Liver (tissue), 9 donors: Measurements from ENCODE around the gene MTHFD2. TPM values are rescaled to one million over a fixed set of nuclear protein-coding genes. Genes with fewer than 3 reads are reported as not detected.
"Not testable (repeated sequence)": the region's sequence is repeated elsewhere in the genome, so short reads cannot be mapped to it uniquely, and the experiment has no call there.

Experiments used
- DNase-seq: peaks from one replicate; pipeline ENCODE4 v3.0.0-alpha.2; 2017; ENCODE audit warnings: low spot score
- H3K27ac ChIP-seq, 2 donors: one replicate each; pipeline ENCODE4 v1.7.0; 2013; ENCODE audit warnings: inconsistent platforms in 2 of 2, low read length in 2 of 2, control low read depth in 1 of 2, low read depth in 1 of 2, mild to moderate bottlenecking in 1 of 2
- H3K27me3 ChIP-seq, 4 donors: one replicate each; pipeline versions ENCODE4 v1.6.1 to v1.7.0; 2013; ENCODE audit warnings: low read length in 3 of 4, inconsistent platforms in 1 of 4, mild to moderate bottlenecking in 1 of 4, moderate library complexity in 1 of 4; ENCODE audit not compliant: control insufficient read depth in 4 of 4, insufficient read depth in 4 of 4
- H3K36me3 ChIP-seq, 4 donors: one replicate each; pipeline versions ENCODE4 v1.6.1 to v1.7.0; 2013; ENCODE audit warnings: low read length in 3 of 4, mild to moderate bottlenecking in 3 of 4, low read depth in 1 of 4, moderate library complexity in 1 of 4; ENCODE audit not compliant: control insufficient read depth in 4 of 4, insufficient read depth in 3 of 4
- H3K4me1 ChIP-seq, 4 donors: one replicate each; pipeline versions ENCODE4 v1.6.1 to v1.7.0; 2013; ENCODE audit warnings: low read length in 3 of 4, mild to moderate bottlenecking in 3 of 4, moderate library complexity in 1 of 4; ENCODE audit not compliant: control insufficient read depth in 4 of 4, insufficient read depth in 4 of 4
- H3K4me3 ChIP-seq, 3 donors: one replicate each; pipeline versions ENCODE4 v1.6.1 to v1.7.0; 2013; ENCODE audit warnings: low read length in 3 of 3, control low read depth in 1 of 3, low read depth in 1 of 3, mild to moderate bottlenecking in 1 of 3
- H3K9ac ChIP-seq, 2 donors: one replicate each; pipeline ENCODE4 v1.7.0; 2013; ENCODE audit warnings: low read length in 2 of 2, mild to moderate bottlenecking in 2 of 2, moderate library complexity in 2 of 2, control low read depth in 1 of 2, low read depth in 1 of 2
- H3K9me3 ChIP-seq, 4 donors: one replicate each; pipeline versions ENCODE4 v1.6.1 to v1.7.0; 2013; ENCODE audit warnings: low read length in 3 of 4; ENCODE audit not compliant: control insufficient read depth in 4 of 4
- ATF3 ChIP-seq: IDR thresholded peaks from 2 replicates; pipeline ENCODE4 v1.6.1; 2016; ENCODE audit warnings: antibody characterized with exemption
- CTCF ChIP-seq: fragments of 150-350 bp; IDR thresholded peaks from 2 replicates; pipeline ENCODE4 v1.5.1; 2017; ENCODE audit warnings: improper control_type of control experiment, low read depth, low read length; ENCODE audit not compliant: missing input control
- EGR1 ChIP-seq, 2 donors: IDR thresholded peaks; 2 replicates each; pipeline ENCODE4 v1.6.1; 2016 to 2018; ENCODE audit warnings: antibody characterized with exemption in 2 of 2, low read depth in 2 of 2
- FOXA1 ChIP-seq: IDR thresholded peaks from 2 replicates; pipeline ENCODE4 v1.6.1; 2016; ENCODE audit warnings: antibody characterized with exemption
- FOXA2 ChIP-seq: IDR thresholded peaks from 2 replicates; pipeline ENCODE4 v1.6.1; 2016; ENCODE audit warnings: antibody characterized with exemption
- GABPA ChIP-seq, 2 donors: IDR thresholded peaks in 1 of 2; conservative IDR thresholded peaks in 1 of 2; 2 replicates each; pipeline ENCODE4 v1.6.1; 2016; ENCODE audit warnings: antibody characterized with exemption in 2 of 2, mild to moderate bottlenecking in 1 of 2, moderate library complexity in 1 of 2
- HNF4A ChIP-seq, 2 donors: conservative IDR thresholded peaks; 2 replicates each; pipeline ENCODE4 v1.6.1; 2016; ENCODE audit warnings: antibody characterized with exemption in 2 of 2, mild to moderate bottlenecking in 2 of 2
- HNF4G ChIP-seq: IDR thresholded peaks from 2 replicates; pipeline ENCODE4 v1.6.1; 2016; ENCODE audit warnings: antibody characterized with exemption
- JUND ChIP-seq, 2 donors: IDR thresholded peaks; 2 replicates each; pipeline ENCODE4 v1.6.1; 2016; ENCODE audit warnings: antibody characterized with exemption in 2 of 2
- NR2F2 ChIP-seq: IDR thresholded peaks from 2 replicates; pipeline ENCODE4 v1.6.1; 2016; ENCODE audit warnings: antibody characterized with exemption
- RAD21 ChIP-seq, 2 donors: IDR thresholded peaks; 2 replicates each; pipeline ENCODE4 v1.6.1; 2016; ENCODE audit warnings: antibody characterized with exemption in 2 of 2, mild to moderate bottlenecking in 2 of 2
- RXRA ChIP-seq, 2 donors: IDR thresholded peaks; 2 replicates each; pipeline ENCODE4 v1.6.1; 2017 to 2018; ENCODE audit warnings: antibody characterized with exemption in 2 of 2, mild to moderate bottlenecking in 1 of 2
- SP1 ChIP-seq: IDR thresholded peaks from 2 replicates; pipeline ENCODE4 v1.6.1; 2018; ENCODE audit warnings: antibody characterized with exemption, mild to moderate bottlenecking
- TAF1 ChIP-seq: conservative IDR thresholded peaks from 2 replicates; pipeline ENCODE4 v1.6.1; 2016; ENCODE audit warnings: antibody characterized with exemption, mild to moderate bottlenecking
- YY1 ChIP-seq: IDR thresholded peaks from 2 replicates; pipeline ENCODE4 v1.6.1; 2016; ENCODE audit warnings: antibody characterized with exemption, mild to moderate bottlenecking
- WGBS: extraction: QIAGEN DNeasy Blood & Tissue Kit; methylation state at CpG from one replicate; pipeline ENCODE4 v1.1.7; 2013; 5-methylcytosine and 5-hydroxymethylcytosine counted together
- polyA plus RNA-seq, 2 donors: library from polyadenylated mRNA; stranded (reverse) in 1 of 2; unstranded in 1 of 2; fragments of 200-250 nt in 1 of 2; fragments of >200 nt in 1 of 2; fragmentation: Nextera tagmentation in 1 of 2; extraction: Ambion mirVana in 1 of 2; gene quantifications; one replicate each; pipeline versions ENCODE4 v1.2.1 to v1.2.3, GENCODE V29; 2013 to 2015
- total RNA-seq, 2 donors: library from RNA; depleted of rRNA; stranded (reverse); fragments of >200 nt; gene quantifications; one replicate each; pipeline ENCODE4 v1.2.3, GENCODE V29; 2014
- TF ChIP-seq, protein P1 (sequence below): IDR thresholded peaks from 2 replicates; pipeline ENCODE4 v1.6.1; 2016; ENCODE audit warnings: antibody characterized with exemption
- TF ChIP-seq, protein P2 (sequence below): IDR thresholded peaks from 2 replicates; pipeline ENCODE4 v1.6.1; 2016; ENCODE audit warnings: antibody characterized with exemption, mild to moderate bottlenecking
- donor health status: healthy.
- donor health status: healthy.
- donor health status: healthy.
- donor health status: healthy.
- donor health status: healthy.

Gene MTHFD2
- total and polyA plus RNA-seq, 4 donors = 1.6 to 27.5 (median 2.8) TPM

GRCh38 chr2:74227646-74228045 is 29.2 kb downstream of the MTHFD2 start (continued):
- TF ChIP-seq CTCF = no peak

GRCh38 chr2:74228772-74229171 is 30.4 kb downstream of the MTHFD2 start:
- Histone ChIP-seq H3K27ac (no peak overlapping the region), H3K9ac (no peak overlapping the region), H3K4me1 (no peaks in the 10 kb centered on the region), H3K9me3 (no peaks in the 10 kb centered on the region), H3K27me3 (no peaks in the 10 kb centered on the region), H3K4me3 (no peak overlapping the region), H3K36me3 (no peaks in the 10 kb centered on the region)
- no peak for DNase-seq
- no peak for TF ChIP-seq RAD21 (IDR thresholded peaks at IDR 0.05)
- TF ChIP-seq, protein P1, sequence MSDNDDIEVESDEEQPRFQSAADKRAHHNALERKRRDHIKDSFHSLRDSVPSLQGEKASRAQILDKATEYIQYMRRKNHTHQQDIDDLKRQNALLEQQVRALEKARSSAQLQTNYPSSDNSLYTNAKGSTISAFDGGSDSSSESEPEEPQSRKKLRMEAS = no peak
- no peak for TF ChIP-seq JUND (IDR thresholded peaks at IDR 0.05)
- TF ChIP-seq FOXA1 = no peak
- no peak for TF ChIP-seq YY1
- no peak for TF ChIP-seq NR2F2
- no peak for TF ChIP-seq TAF1
- no peak for TF ChIP-seq SP1
- no peak for TF ChIP-seq EGR1 (IDR thresholded peaks at IDR 0.05; ENCODE audit: low read depth in 2 of 2)
- TF ChIP-seq, protein P2, sequence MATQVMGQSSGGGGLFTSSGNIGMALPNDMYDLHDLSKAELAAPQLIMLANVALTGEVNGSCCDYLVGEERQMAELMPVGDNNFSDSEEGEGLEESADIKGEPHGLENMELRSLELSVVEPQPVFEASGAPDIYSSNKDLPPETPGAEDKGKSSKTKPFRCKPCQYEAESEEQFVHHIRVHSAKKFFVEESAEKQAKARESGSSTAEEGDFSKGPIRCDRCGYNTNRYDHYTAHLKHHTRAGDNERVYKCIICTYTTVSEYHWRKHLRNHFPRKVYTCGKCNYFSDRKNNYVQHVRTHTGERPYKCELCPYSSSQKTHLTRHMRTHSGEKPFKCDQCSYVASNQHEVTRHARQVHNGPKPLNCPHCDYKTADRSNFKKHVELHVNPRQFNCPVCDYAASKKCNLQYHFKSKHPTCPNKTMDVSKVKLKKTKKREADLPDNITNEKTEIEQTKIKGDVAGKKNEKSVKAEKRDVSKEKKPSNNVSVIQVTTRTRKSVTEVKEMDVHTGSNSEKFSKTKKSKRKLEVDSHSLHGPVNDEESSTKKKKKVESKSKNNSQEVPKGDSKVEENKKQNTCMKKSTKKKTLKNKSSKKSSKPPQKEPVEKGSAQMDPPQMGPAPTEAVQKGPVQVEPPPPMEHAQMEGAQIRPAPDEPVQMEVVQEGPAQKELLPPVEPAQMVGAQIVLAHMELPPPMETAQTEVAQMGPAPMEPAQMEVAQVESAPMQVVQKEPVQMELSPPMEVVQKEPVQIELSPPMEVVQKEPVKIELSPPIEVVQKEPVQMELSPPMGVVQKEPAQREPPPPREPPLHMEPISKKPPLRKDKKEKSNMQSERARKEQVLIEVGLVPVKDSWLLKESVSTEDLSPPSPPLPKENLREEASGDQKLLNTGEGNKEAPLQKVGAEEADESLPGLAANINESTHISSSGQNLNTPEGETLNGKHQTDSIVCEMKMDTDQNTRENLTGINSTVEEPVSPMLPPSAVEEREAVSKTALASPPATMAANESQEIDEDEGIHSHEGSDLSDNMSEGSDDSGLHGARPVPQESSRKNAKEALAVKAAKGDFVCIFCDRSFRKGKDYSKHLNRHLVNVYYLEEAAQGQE = no peak
- no peak for TF ChIP-seq GABPA (IDR thresholded peaks at IDR 0.05 in 1 of 2, conservative IDR thresholded peaks at IDR 0.05 in 1 of 2)
- TF ChIP-seq ATF3 = no peak
- no peak for TF ChIP-seq CTCF
- no peak for TF ChIP-seq FOXA2
- no peak for TF ChIP-seq HNF4G
- no peak for TF ChIP-seq HNF4A (conservative IDR thresholded peaks at IDR 0.05)
- TF ChIP-seq RXRA (IDR thresholded peaks at IDR 0.05) = no peak
- 93% methylated on average over 4 of the region's 4 CpGs for WGBS

GRCh38 chr2:74229865-74230264 is 31.4 kb downstream of the MTHFD2 start:
- H3K4me3 ChIP-seq, H3K4me1 ChIP-seq, H3K27ac ChIP-seq, H3K27me3 ChIP-seq, H3K9ac ChIP-seq, DNase-seq, H3K9me3 ChIP-seq, H3K36me3 ChIP-seq: not testable (repeated sequence)
- whole genome bisulfite sequencing = 93% methylated on average over 5 of the region's 5 CpGs
